HG03095 (cell line): ENCODE results near the gene HOXD3.

Experiments used
- ATAC-seq: cut with Tn5 transposase; IDR thresholded peaks from one replicate; pipeline ENCODE4 v1.9.1; 2021; ENCODE audit warnings: moderate library complexity; ENCODE audit not compliant: unreplicated experiment

The HOXD3 gene

GRCh38 chr2:176161825-176162626, 4.9 kb downstream of the HOXD3 start:
- no peak for ATAC-seq

DNA sequence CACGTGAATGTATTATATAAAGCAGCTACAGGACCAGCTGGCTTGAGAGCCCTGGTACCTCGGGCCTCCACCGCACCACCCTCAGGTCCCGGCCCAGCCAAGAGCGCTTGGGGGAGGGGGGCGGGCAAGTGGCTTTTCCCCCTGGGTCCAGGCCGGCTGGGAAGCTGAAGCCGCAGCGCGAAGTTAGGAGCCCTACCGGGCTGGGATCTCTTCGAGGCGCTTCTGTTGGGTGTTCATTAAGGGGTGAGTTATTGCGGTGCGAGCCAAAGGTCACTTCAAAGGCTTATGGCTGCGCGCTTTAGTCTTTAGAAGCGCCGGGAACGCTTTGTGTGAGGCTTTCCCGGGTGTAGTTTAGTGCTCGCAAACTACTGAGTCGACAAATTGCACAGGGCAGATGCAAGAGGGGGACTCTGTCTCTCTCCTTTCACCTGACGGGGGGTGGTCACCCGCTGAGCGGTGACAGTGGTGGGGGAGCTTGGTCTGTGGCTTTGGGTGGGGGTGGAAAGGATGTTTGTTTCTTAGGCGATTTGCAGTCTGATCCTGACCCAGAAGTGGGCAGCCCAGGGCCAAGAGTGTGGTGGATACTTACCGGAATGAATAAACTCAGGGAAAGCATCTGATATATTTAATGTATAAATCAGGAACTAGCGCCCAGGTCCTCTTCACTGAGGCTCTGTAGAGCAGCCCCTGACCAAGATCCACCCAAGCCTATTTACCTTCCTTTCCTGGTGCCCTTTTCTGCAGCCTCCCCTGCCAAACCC, 6.0 kb downstream of the HOXD3 start:
- no peak for ATAC-seq

- ATAC-seq: no peak
These were observed 6.6 kb downstream of the HOXD3 start for GRCh38 chr2:176163672-176164056.

DNA sequence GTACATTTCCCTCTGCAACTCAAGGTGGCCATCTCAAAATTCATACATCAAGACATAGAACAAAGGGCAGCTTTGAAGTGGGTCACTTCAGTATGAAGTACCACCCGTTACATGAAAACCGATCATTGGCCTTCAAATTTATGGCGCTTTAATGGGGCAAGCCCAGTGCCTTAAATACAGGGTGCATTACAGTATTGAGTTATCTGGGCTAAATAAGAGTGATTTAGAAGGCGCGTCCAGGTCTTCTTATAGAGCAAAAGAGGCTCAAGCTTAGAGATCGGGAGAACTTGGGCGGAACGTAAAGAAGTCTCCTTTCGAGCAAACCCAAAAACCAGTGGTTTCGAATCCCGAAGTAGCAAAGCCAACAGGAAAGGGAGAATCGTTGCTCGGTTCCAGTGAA, 7.1 kb downstream of the HOXD3 start:
- no peak for ATAC-seq

DNA sequence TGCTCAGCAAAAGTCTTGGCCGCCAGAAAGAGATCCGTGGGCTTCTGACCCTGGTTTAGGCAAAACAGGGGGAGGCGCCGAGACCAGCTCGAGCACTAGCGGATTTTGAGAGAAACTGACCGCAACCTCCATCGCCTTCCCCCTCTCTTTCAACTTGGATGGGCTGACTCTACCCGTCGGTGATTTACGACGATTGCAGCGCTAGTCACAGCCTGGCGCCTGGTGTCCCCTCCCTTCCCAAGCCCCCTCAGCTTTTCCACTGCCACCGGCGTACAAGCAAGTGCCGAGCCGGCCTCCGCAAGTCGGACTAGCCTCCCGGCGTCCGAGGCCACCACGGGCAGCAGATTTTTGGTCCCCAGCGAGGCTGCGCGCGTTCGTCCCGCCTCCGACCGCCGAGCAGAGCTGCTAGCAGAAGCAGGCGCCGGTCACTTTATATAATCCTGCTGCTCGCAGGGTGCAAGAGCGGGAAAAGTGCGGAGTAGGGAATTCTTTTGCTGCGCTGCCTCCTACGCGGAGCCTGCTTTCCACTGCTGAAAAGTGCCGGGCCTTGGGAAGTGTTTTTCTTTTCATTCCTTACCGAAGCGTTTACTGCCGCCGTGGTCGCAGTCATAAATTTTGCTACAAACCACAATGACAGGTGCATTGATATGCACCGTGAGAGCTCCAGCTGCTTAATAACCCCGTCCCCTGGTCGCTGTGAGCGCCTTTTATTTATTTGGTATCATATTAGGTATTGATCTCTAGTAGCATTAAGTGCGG, 7.7 kb downstream of the HOXD3 start:
- ATAC-seq: no peak

DNA sequence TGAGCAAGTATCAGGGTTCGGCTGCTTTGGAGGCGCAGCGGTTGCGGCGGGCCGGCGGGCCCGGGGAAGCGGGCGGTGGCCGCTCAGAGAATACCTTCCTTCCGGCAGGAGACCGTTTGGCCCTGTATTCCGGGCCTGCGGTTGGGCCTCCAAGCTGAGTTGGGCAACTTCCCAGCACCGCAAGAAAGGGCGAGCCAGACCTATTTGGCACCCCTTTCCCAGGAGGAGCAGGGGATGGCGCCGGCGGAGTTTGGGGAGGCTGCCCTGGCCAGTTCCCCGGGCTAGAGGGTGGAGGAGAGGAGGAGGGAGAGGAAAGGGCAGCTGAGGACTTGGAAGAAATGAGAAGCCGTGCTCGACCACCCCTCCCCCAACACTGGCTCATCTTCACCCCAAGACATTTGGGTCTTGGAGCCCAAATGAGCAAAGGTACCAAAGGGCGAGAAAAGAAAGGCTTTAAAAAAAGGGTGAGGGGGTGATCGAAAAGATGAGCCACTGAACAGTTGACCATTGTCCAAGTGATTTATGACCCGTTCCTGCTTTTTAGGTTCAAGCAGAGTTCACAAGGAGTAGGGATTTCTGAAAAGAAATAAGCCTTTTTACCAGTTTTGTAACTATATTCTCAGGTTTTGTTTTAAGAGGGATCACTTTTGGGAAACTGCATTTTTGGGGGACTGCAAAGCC, 8.4 kb downstream of the HOXD3 start:
- no peak for ATAC-seq

DNA sequence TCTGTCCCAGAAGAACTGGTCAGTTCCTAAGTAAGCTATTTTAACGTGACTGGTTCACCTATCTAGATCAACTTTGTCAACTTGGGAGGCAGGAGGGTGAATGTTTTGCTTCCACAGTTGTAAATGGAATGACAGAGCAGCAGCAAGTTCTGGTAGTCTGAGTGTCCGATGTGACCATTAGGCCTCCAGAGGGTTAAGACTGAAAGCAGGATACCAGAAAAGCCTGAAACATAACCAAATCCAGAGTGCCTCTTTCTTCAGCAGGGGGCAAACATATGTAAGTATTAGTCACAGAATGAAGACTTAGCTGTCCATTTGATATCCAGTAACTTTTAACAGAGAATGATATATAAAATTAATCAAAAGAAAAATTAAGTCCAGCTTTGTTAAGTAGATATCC, 9.2 kb downstream of the HOXD3 start:
- ATAC-seq: no peak

GRCh38 chr2:176167398-176167797, 10.3 kb downstream of the HOXD3 start:
- ATAC-seq: no peak

DNA sequence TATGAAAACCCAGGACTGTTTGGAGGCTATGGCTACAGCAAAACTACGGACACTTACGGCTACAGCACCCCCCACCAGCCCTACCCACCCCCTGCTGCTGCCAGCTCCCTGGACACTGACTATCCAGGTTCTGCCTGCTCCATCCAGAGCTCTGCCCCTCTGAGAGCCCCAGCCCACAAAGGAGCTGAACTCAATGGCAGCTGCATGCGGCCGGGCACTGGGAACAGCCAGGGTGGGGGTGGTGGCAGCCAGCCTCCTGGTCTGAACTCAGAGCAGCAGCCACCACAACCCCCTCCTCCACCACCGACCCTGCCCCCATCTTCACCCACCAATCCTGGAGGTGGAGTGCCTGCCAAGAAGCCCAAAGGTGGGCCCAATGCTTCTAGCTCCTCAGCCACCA, 12.1 kb downstream of the HOXD3 start:
- no peak for ATAC-seq

- no peak for ATAC-seq
These were observed 12.6 kb downstream of the HOXD3 start for GRCh38 chr2:176169711-176170110.

- ATAC-seq: no peak
These were observed 13.6 kb downstream of the HOXD3 start for GRCh38 chr2:176170602-176171305.

- ATAC-seq: no peak
These were observed 14.4 kb downstream of the HOXD3 start for GRCh38 chr2:176171351-176172006.

DNA sequence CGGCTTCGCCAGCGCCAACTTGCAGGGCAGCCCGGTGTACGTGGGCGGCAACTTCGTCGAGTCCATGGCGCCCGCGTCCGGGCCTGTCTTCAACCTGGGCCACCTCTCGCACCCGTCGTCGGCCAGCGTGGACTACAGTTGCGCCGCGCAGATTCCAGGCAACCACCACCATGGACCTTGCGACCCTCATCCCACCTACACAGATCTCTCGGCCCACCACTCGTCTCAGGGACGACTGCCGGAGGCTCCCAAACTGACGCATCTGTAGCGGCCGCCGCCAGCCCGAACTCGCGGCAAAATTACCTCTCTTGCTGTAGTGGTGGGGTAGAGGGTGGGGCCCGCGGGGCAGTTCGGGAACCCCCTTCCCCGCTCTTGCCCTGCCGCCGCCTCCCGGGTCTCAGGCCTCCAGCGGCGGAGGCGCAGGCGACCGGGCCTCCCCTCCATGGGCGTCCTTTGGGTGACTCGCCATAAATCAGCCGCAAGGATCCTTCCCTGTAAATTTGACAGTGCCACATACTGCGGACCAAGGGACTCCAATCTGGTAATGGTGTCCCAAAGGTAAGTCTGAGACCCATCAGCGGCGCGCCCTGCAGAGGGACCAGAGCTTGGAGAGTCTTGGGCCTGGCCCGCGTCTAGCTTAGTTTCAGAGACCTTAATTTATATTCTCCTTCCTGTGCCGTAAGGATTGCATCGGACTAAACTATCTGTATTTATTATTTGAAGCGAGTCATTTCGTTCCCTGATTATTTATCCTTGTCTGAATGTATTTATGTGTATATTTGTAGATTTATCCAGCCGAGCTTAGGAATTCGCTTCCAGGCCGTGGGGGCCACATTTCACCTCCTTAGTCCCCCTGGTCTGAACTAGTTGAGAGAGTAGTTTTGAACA, 15.1 kb downstream of the HOXD3 start:
- ATAC-seq: no peak

DNA sequence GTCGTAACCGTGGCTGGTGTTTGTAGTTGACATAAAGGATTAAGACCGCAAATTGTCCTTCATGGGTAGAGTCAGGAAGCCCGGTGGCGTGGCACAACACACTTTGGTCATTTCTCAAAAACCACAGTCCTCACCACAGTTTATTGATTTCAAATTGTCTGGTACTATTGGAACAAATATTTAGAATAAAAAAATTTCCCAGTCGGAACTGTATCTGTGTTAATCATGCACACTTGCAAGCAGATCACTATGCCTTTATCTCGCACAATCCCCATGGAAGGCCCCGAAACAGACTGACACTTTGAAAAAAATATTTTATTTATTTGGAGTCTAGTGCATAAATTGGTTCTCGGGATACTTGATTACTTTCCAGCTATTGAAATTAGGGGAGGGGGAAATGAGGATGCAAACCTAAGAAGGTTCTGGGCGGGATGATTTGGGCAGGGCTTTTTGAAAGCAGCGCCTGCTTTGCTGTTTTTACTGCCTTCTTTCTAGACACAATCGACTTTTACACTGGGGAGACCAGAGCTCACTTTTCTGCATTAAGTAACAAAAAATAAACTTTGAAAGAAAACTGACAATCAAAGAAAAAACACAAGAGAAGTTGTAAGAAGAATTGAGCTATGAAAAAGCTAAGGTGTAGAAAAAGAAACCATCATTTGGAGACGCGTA, 15.9 kb downstream of the HOXD3 start:
- no peak for ATAC-seq

DNA sequence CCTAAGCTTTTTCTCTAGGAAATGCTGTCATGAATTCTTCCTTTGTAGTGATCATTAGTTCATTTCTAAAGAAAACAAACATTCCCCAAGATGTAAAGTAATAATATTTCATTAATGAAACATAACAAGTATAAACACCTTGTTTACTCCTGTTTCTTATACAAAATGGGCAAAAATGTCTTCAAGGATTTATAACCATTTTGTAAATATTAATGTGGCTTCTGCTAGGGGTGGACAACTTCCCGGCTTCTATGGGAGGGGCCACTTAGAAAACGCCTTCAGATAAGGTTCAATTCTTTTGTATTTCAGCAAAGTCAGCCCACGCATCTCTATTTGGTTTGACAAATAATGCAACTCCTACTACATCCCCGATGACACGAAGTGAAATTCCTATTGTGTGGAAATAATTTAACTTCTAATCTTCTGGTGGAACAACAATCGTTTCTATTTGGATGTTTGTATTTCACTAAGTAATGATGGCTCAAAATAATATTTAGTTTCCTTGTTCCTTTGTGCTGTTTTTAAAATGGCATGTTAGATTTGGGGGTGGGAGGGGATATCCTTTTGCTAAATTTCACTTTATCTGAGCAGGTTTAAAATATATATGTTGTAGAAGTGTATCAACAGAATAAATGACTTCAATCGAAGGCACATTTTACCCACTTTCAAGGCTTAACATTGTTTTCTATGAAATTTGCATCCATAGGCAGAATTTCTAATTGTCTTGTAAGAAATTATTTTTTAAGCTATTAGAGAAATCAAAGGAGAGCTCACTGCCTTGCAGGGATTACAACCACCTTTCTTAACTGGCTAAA, 16.7 kb downstream of the HOXD3 start:
- ATAC-seq: no peak

DNA sequence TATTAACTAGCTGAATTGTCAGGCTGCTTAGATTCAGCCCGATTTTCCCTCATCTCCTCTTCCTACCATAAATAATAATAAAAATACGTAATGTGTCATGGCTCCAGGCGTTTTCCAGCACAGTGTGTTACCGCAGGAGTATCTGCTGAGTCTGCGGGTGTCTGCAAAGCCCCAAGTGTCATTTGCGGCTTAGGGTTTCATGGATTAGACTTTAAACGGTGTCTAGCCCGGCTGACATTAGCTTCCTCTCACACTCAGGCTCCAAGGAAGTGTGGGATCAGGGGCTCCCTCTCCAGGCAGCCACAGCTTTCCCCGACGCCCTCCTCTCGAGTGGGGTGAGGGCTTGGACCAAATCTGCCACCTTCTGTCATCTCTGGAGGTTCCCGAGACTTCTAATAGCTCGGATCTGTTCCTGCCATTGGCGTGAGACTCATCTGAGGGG, 17.3 kb downstream of the HOXD3 start:
- ATAC-seq: no peak
